Mesendoderm (in vitro differentiated cells): Measurements from ENCODE around the gene COL28A1.

ENCODE experiments used
- DNase-seq: peaks from one replicate; pipeline ENCODE4 v3.0.0; 2013
- H2AK5ac ChIP-seq: 2 replicates; pipeline ENCODE4 v1.6.1; 2013; ENCODE audit warnings: low read length, inconsistent platforms
- H2BK120ac ChIP-seq: 2 replicates; pipeline ENCODE4 v1.6.1; 2013; ENCODE audit warnings: low read depth, mild to moderate bottlenecking, low read length, moderate library complexity, mixed read lengths
- H2BK15ac ChIP-seq: replicated peaks from 2 replicates; pipeline ENCODE4 v1.6.1; 2013; ENCODE audit warnings: low read depth, mild to moderate bottlenecking, moderate library complexity
- H2BK5ac ChIP-seq: 2 replicates; pipeline ENCODE4 v1.6.1; 2013; ENCODE audit warnings: low read length, inconsistent platforms
- H3K18ac ChIP-seq: 2 replicates; pipeline ENCODE4 v1.6.1; 2013; ENCODE audit warnings: mild to moderate bottlenecking, low read length, mixed read lengths
- H3K23ac ChIP-seq: one replicate; pipeline ENCODE4 v1.6.1; 2013; ENCODE audit warnings: low read length
- H3K27ac ChIP-seq: 2 replicates; pipeline ENCODE4 v1.5.1; 2013; ENCODE audit warnings: low read depth, mild to moderate bottlenecking, inconsistent platforms, low read length, moderate library complexity
- H3K27me3 ChIP-seq: 2 replicates; pipeline ENCODE4 v1.6.1; 2013; ENCODE audit warnings: low read length, control low read depth, mild to moderate bottlenecking, inconsistent platforms; ENCODE audit not compliant: insufficient read depth, poor library complexity
- H3K36me3 ChIP-seq: 2 replicates; pipeline ENCODE4 v1.6.1; 2013; ENCODE audit warnings: low read length, inconsistent platforms; ENCODE audit not compliant: control insufficient read depth, insufficient read depth
- H3K4ac ChIP-seq: one replicate; pipeline ENCODE4 v1.6.1; 2013; ENCODE audit warnings: low read depth, mild to moderate bottlenecking, low read length, moderate library complexity
- H3K4me1 ChIP-seq: 2 replicates; pipeline ENCODE4 v1.6.1; 2013; ENCODE audit warnings: low read depth, low read length, inconsistent platforms; ENCODE audit not compliant: control insufficient read depth
- H3K4me2 ChIP-seq: 2 replicates; pipeline ENCODE4 v1.6.1; 2013; ENCODE audit warnings: low read length
- H3K4me3 ChIP-seq: 2 replicates; pipeline ENCODE4 v1.5.1; 2013; ENCODE audit warnings: mild to moderate bottlenecking, low read length
- H3K56ac ChIP-seq: one replicate; pipeline ENCODE4 v1.6.1; 2013; ENCODE audit warnings: low read length
- H3K79me1 ChIP-seq: 2 replicates; pipeline ENCODE4 v1.6.1; 2013; ENCODE audit warnings: low read length, inconsistent platforms
- H3K79me2 ChIP-seq: 2 replicates; pipeline ENCODE4 v1.6.1; 2013; ENCODE audit warnings: mild to moderate bottlenecking, low read length; ENCODE audit not compliant: control insufficient read depth, insufficient read depth
- H3K9ac ChIP-seq: 2 replicates; pipeline ENCODE4 v1.6.1; 2013; ENCODE audit warnings: low read length, inconsistent platforms
- H4K5ac ChIP-seq: one replicate; pipeline ENCODE4 v1.6.1; 2013; ENCODE audit warnings: low read length
- H4K8ac ChIP-seq: one replicate; pipeline ENCODE4 v1.6.1; 2013; ENCODE audit warnings: low read depth, mild to moderate bottlenecking, control low read depth, low read length, moderate library complexity
- WGBS: extraction: QIAGEN DNeasy Blood & Tissue Kit; methylation state at CpG from one replicate; pipeline ENCODE4 v1.1.7; 2013; ENCODE audit warnings: low lambda C conversion rate, missing lambda C conversion rate; ENCODE audit not compliant: insufficient coverage; ENCODE audit errors: extremely low coverage; 5-methylcytosine and 5-hydroxymethylcytosine counted together

Gene COL28A1

GRCh38 chr7:7512861-7513597 lies 22.6 kb downstream of the COL28A1 start:
- no peak overlapping the region for H3K23ac ChIP-seq
- WGBS, result no CpG with 5 or more reads among the region's 4 CpGs
- no peaks in the 10 kb centered on the region for H3K79me2 ChIP-seq
- H2BK15ac ChIP-seq, result no peak overlapping the region
- no peak overlapping the region for H2BK5ac ChIP-seq
- no peaks in the 10 kb centered on the region for H3K4me1 ChIP-seq
- no peaks in the 10 kb centered on the region for H3K79me1 ChIP-seq
- H3K36me3 ChIP-seq, result no peaks in the 10 kb centered on the region
- no peak for DNase-seq
- no peak overlapping the region for H3K9ac ChIP-seq
- H4K8ac ChIP-seq, result no peak overlapping the region
- H2AK5ac ChIP-seq, result no peak overlapping the region
- no peak overlapping the region for H3K18ac ChIP-seq
- no peak overlapping the region for H3K56ac ChIP-seq
- H4K5ac ChIP-seq, result no peak overlapping the region
- no peak overlapping the region for H3K4ac ChIP-seq
- no peak overlapping the region for H3K27ac ChIP-seq
- H3K27me3 ChIP-seq, result no peaks in the 10 kb centered on the region
- H3K4me3 ChIP-seq, result no peak overlapping the region
- no peak overlapping the region for H3K4me2 ChIP-seq
- H2BK120ac ChIP-seq, result no peak overlapping the region

DNA sequence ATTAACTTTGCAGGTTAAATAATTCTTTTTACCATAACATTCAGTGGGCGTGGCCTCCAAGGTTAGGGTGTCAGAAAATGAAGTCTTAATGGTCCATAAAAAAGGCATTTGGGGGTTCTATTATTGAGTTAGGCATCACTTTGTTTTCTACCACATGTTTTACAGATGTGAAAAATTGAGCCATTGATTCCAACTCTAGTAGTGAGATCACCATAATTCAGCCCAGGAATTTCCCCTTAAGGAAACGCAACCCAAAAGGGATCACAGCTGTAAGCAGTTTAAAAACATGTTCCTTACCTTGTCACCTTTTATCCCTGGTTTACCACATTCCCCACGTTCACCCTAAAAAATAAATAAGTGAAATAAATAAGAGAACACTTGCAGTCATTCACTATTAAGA lies 24.9 kb downstream of the COL28A1 start:
- Histone ChIP-seq H3K27ac (no peak overlapping the region), H3K79me1 (no peaks in the 10 kb centered on the region), H4K8ac (no peak overlapping the region), H3K4ac (no peak overlapping the region), H3K23ac (no peak overlapping the region), H3K4me3 (no peak overlapping the region), H3K79me2 (no peaks in the 10 kb centered on the region), H2BK5ac (no peak overlapping the region), H3K4me1 (no peaks in the 10 kb centered on the region), H3K4me2 (no peak overlapping the region), H3K18ac (no peak overlapping the region), H4K5ac (no peak overlapping the region), H2BK15ac (no peak overlapping the region), H2AK5ac (no peak overlapping the region), H2BK120ac (no peak overlapping the region), H3K27me3 (no peaks in the 10 kb centered on the region), H3K36me3 (no peaks in the 10 kb centered on the region), H3K9ac (no peak overlapping the region), H3K56ac (no peak overlapping the region)
- WGBS, result no CpG with 5 or more reads among the region's 3 CpGs
- no peak for DNase-seq

- Histone ChIP-seq H3K23ac (no peak overlapping the region), H3K9ac (no peak overlapping the region), H3K79me2 (no peaks in the 10 kb centered on the region), H4K5ac (no peak overlapping the region), H4K8ac (no peak overlapping the region), H3K36me3 (no peaks in the 10 kb centered on the region), H3K56ac (no peak overlapping the region), H2BK120ac (no peak overlapping the region), H2BK5ac (no peak overlapping the region), H3K27me3 (no peaks in the 10 kb centered on the region), H3K4ac (no peak overlapping the region), H3K18ac (no peak overlapping the region), H3K4me2 (no peak overlapping the region), H2AK5ac (no peak overlapping the region), H3K4me1 (no peaks in the 10 kb centered on the region), H3K27ac (no peak overlapping the region), H3K4me3 (no peak overlapping the region), H2BK15ac (no peak overlapping the region), H3K79me1 (no peaks in the 10 kb centered on the region)
- WGBS, result no CpG with 5 or more reads among the region's 6 CpGs
- no peak for DNase-seq
Measured at GRCh38 chr7:7505915-7506314, 29.8 kb downstream of the COL28A1 start.

DNA sequence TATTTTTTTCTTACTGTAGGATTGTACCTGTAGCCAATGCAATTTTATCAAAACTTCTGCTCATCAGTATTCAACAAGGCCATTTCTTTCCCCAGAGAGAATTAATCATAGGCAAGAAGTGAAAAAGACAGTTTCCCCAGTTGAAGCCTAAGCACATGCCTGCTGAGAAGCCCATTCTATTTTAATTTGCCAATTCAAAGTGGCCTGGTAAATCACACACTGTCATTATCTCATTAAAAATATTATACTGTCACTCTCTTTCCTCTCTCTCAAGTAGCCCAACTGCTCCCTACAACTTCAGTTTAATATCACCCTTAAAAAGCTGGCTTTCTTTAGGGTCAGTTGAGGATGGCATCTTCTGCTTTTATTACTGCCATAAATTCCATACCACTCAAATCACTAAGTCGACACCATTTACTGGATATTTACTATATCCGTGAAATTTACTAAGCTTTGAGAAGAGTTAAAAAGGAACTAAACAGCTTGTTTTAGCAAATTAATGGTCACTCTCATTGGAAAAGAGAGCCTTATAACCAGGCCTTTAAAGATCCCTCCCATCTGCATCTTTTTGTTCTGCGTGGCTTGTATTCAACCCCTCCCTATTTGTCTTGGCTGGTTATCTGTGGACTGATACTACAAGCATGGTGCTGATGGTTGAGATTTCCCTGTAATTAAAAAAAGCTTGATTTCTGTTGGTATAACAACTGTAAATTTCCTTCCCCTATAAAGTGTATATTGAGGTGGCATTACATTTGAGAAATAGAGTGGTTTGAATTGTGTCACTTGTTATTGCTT lies 30.6 kb downstream of the COL28A1 start:
- Histone ChIP-seq H3K79me2 (no peaks in the 10 kb centered on the region), H3K27me3 (no peaks in the 10 kb centered on the region), H3K18ac (no peak overlapping the region), H3K4me3 (no peak overlapping the region), H3K23ac (no peak overlapping the region), H3K27ac (no peak overlapping the region), H2BK5ac (no peak overlapping the region), H4K5ac (no peak overlapping the region), H3K4ac (no peak overlapping the region), H3K79me1 (no peaks in the 10 kb centered on the region), H2BK120ac (no peak overlapping the region), H3K4me2 (no peak overlapping the region), H4K8ac (no peak overlapping the region), H3K4me1 (no peaks in the 10 kb centered on the region), H3K36me3 (no peaks in the 10 kb centered on the region), H3K56ac (no peak overlapping the region), H2AK5ac (no peak overlapping the region), H2BK15ac (no peak overlapping the region), H3K9ac (no peak overlapping the region)
- no peak for DNase-seq
- WGBS, result no CpG with 5 or more reads among the region's 3 CpGs

- no peak overlapping the region for H4K5ac ChIP-seq
Measured at GRCh38 chr7:7499892-7500291, 35.8 kb downstream of the COL28A1 start.

More at GRCh38 chr7:7499892-7500291, 35.8 kb downstream of the COL28A1 start:
- Histone ChIP-seq H2BK120ac (no peak overlapping the region), H2AK5ac (no peak overlapping the region), H3K56ac (no peak overlapping the region), H3K36me3 (no peaks in the 10 kb centered on the region), H3K4me1 (no peaks in the 10 kb centered on the region), H2BK15ac (no peak overlapping the region), H2BK5ac (no peak overlapping the region), H3K23ac (no peak overlapping the region), H4K8ac (no peak overlapping the region), H3K18ac (no peak overlapping the region), H3K4me3 (no peak overlapping the region), H3K27me3 (no peaks in the 10 kb centered on the region), H3K27ac (no peak overlapping the region), H3K79me2 (no peaks in the 10 kb centered on the region), H3K9ac (no peak overlapping the region), H3K4me2 (no peak overlapping the region), H3K4ac (no peak overlapping the region), H3K79me1 (no peaks in the 10 kb centered on the region)
- no peak for DNase-seq
- no CpG with 5 or more reads among the region's 2 CpGs for WGBS
